Measurements from ENCODE around the gene NDUFB10.

The NDUFB10 gene

GRCh38 chr16:2007081-2007836 lies 47.9 kb downstream of the NDUFB10 start:
- 59% methylated on average over 13 of the region's 16 CpGs for WGBS (ENCODE audit: insufficient coverage)
- H3K27ac ChIP-seq (ENCODE audit: insufficient read depth in 1 of 2, low read depth in 1 of 2, low read length in 2 of 2, poor library complexity in 1 of 2, severe bottlenecking in 2 of 2) = peak overlapping the region; percentile 82 to 91
- H3K36me3 ChIP-seq (ENCODE audit: control insufficient read depth in 4 of 4, insufficient read depth in 4 of 4, low read length in 3 of 4) = peaks cover 0 to 35% (median 11%) of the 10 kb centered on the region in 4 experiments
- peaks cover 7 to 69% (median 63%) of the 10 kb centered on the region in 4 experiments for H3K4me1 ChIP-seq (ENCODE audit: control extremely low read depth in 1 of 4, control insufficient read depth in 4 of 4, insufficient read depth in 4 of 4, low read length in 3 of 4)
- ChIA-PET CTCF (interaction anchor here (0.6 to 6.9 kb wide), 8 partner anchors 13 to 493 kb away, joined by 3 to 80 read pairs (median 5); partner anchors contain the start of genes NPW, NTHL1, TRAF7 and TSC2), POLR2A (interaction anchor here (0.7 to 1.8 kb wide), 3 partner anchors 43 to 148 kb away, joined by 3 to 8 read pairs (median 5); partner anchors contain the start of genes RPS2 and TRAF7)
- H3K27me3 ChIP-seq (replicated peaks in 2 of 5; ENCODE audit: control insufficient read depth in 4 of 5, insufficient read depth in 5 of 5, low read length in 4 of 5) = no peaks in the 10 kb centered on the region
- DNase-seq = no peak
- no peaks in the 10 kb centered on the region for H3K9me3 ChIP-seq (ENCODE audit: control extremely low read depth in 1 of 5, control insufficient read depth in 4 of 5, insufficient read depth in 2 of 5, low read depth in 1 of 5, low read length in 4 of 5)
- H3K4me3 ChIP-seq (ENCODE audit: control insufficient read depth in 1 of 7, extremely low read depth in 1 of 7, insufficient read depth in 4 of 7, low read depth in 2 of 7, low read length in 6 of 7) = peak overlapping the region in 5 of 7 experiments; percentile 70 to 91 (median 90)

- Histone ChIP-seq H3K27ac (ENCODE audit: insufficient read depth in 1 of 2, low read depth in 1 of 2, low read length in 2 of 2, poor library complexity in 1 of 2, severe bottlenecking in 2 of 2) (peak overlapping the region; percentile 82 to 91), H3K4me1 (ENCODE audit: control extremely low read depth in 1 of 4, control insufficient read depth in 4 of 4, insufficient read depth in 4 of 4, low read length in 3 of 4) (peaks cover 7 to 69% (median 63%) of the 10 kb centered on the region in 4 experiments), H3K27me3 (replicated peaks in 2 of 5; ENCODE audit: control insufficient read depth in 4 of 5, insufficient read depth in 5 of 5, low read length in 4 of 5) (no peaks in the 10 kb centered on the region), H3K4me3 (ENCODE audit: control insufficient read depth in 1 of 7, extremely low read depth in 1 of 7, insufficient read depth in 4 of 7, low read depth in 2 of 7, low read length in 6 of 7) (peak overlapping the region in 5 of 7 experiments; percentile 70 to 91 (median 90)), H3K36me3 (ENCODE audit: control insufficient read depth in 4 of 4, insufficient read depth in 4 of 4, low read length in 3 of 4) (peaks cover 0 to 27% (median 3%) of the 10 kb centered on the region in 4 experiments), H3K9me3 (ENCODE audit: control extremely low read depth in 1 of 5, control insufficient read depth in 4 of 5, insufficient read depth in 2 of 5, low read depth in 1 of 5, low read length in 4 of 5) (no peaks in the 10 kb centered on the region)
- POLR2A ChIA-PET = interaction anchor here (0.6 to 1.8 kb wide), 4 partner anchors 43 to 147 kb away, joined by 3 to 8 read pairs (median 4); partner anchors contain the start of genes RPS2 and TRAF7
- peak; percentile 70 to 88 (median 84) for DNase-seq
- 2% methylated on average over 10 of the region's 15 CpGs for WGBS (ENCODE audit: insufficient coverage)
- CTCF ChIA-PET = interaction anchor here (0.6 to 6.9 kb wide), 10 partner anchors 11 to 492 kb away, joined by 3 to 80 read pairs (median 4); partner anchors contain the start of genes NPW, NTHL1, TRAF7 and TSC2
Observed at GRCh38 chr16:2008009-2008526, 48.7 kb downstream of the NDUFB10 start.

GRCh38 chr16:2008631-2009163 lies 49.4 kb downstream of the NDUFB10 start:
- H3K4me3 ChIP-seq (ENCODE audit: control insufficient read depth in 1 of 7, extremely low read depth in 1 of 7, insufficient read depth in 4 of 7, low read depth in 2 of 7, low read length in 6 of 7) = peak overlapping the region; percentile 47 to 91 (median 80)
- H3K27ac ChIP-seq (ENCODE audit: insufficient read depth in 1 of 2, low read depth in 1 of 2, low read length in 2 of 2, poor library complexity in 1 of 2, severe bottlenecking in 2 of 2) = peak overlapping the region; percentile 72 to 91
- 3% methylated on average over 20 of the region's 23 CpGs for WGBS (ENCODE audit: insufficient coverage)
- H3K4me1 ChIP-seq (ENCODE audit: control extremely low read depth in 1 of 4, control insufficient read depth in 4 of 4, insufficient read depth in 4 of 4, low read length in 3 of 4) = peaks cover 7 to 66% (median 60%) of the 10 kb centered on the region in 4 experiments
- no peaks in the 10 kb centered on the region for H3K9me3 ChIP-seq (ENCODE audit: control extremely low read depth in 1 of 5, control insufficient read depth in 4 of 5, insufficient read depth in 2 of 5, low read depth in 1 of 5, low read length in 4 of 5)
- ChIA-PET CTCF (interaction anchor here (1.1 to 6.9 kb wide), 8 partner anchors 12 to 145 kb away, joined by 3 to 80 read pairs (median 5); partner anchors contain the start of genes NPW, NTHL1, TRAF7 and TSC2), POLR2A (interaction anchor here (1.8 kb wide), 1 partner anchor 145 kb away, joined by 8 read pairs; no protein-coding TSS in a partner anchor)
- peaks cover 0 to 21% (median under 1%) of the 10 kb centered on the region in 4 experiments for H3K36me3 ChIP-seq (ENCODE audit: control insufficient read depth in 4 of 4, insufficient read depth in 4 of 4, low read length in 3 of 4)
- H3K27me3 ChIP-seq (replicated peaks in 2 of 5; ENCODE audit: control insufficient read depth in 4 of 5, insufficient read depth in 5 of 5, low read length in 4 of 5) = no peaks in the 10 kb centered on the region
- peak in 2 of 3 donors; percentile 35 to 52 for DNase-seq

GRCh38 chr16:2009164-2009711 lies 49.9 kb downstream of the NDUFB10 start:
- under 1% methylated on average over 45 of the region's 55 CpGs for WGBS (ENCODE audit: insufficient coverage)

GRCh38 chr16:2009791-2010510 lies 50.6 kb downstream of the NDUFB10 start, which contains the start of gene ZNF598:
Gene ZNF598, minus strand, starts transcription at chr16:2009821.
- POLR2A ChIA-PET = interaction anchor here (0.9 kb wide), 1 partner anchor 45 kb away, joined by 4 read pairs; the partner anchor contains the start of gene RPS2
- 3% methylated on average over 52 of the region's 52 CpGs for WGBS (ENCODE audit: insufficient coverage)
- Histone ChIP-seq H3K9me3 (ENCODE audit: control extremely low read depth in 1 of 5, control insufficient read depth in 4 of 5, insufficient read depth in 2 of 5, low read depth in 1 of 5, low read length in 4 of 5) (no peaks in the 10 kb centered on the region), H3K27me3 (replicated peaks in 2 of 5; ENCODE audit: control insufficient read depth in 4 of 5, insufficient read depth in 5 of 5, low read length in 4 of 5) (no peaks in the 10 kb centered on the region), H3K4me1 (ENCODE audit: control extremely low read depth in 1 of 4, control insufficient read depth in 4 of 4, insufficient read depth in 4 of 4, low read length in 3 of 4) (peaks cover 7 to 53% (median 49%) of the 10 kb centered on the region in 4 experiments), H3K4me3 (ENCODE audit: control insufficient read depth in 1 of 7, extremely low read depth in 1 of 7, insufficient read depth in 4 of 7, low read depth in 2 of 7, low read length in 6 of 7) (peak within 1 kb of the TSS; percentile 47 to 91 (median 84)), H3K27ac (ENCODE audit: insufficient read depth in 1 of 2, low read depth in 1 of 2, low read length in 2 of 2, poor library complexity in 1 of 2, severe bottlenecking in 2 of 2) (peak within 1 kb of the TSS; percentile 72 to 91), H3K36me3 (ENCODE audit: control insufficient read depth in 4 of 4, insufficient read depth in 4 of 4, low read length in 3 of 4) (peaks cover 0 to 21% (median under 1%) of the 10 kb centered on the region in 4 experiments)
- CTCF ChIA-PET = no interaction called here
- DNase-seq = peak; percentile 85 to 88 (median 87)

More at GRCh38 chr16:2009164-2009711, 49.9 kb downstream of the NDUFB10 start:
- ChIA-PET POLR2A (interaction anchor here (0.9 kb wide), 1 partner anchor 44 kb away, joined by 4 read pairs; the partner anchor contains the start of gene RPS2), CTCF (interaction anchor here (1.1 to 6.9 kb wide), 6 partner anchors 12 to 144 kb away, joined by 4 to 80 read pairs (median 6); partner anchors contain the start of gene TRAF7)
- peak overlapping the region; percentile 72 to 91 for H3K27ac ChIP-seq (ENCODE audit: insufficient read depth in 1 of 2, low read depth in 1 of 2, low read length in 2 of 2, poor library complexity in 1 of 2, severe bottlenecking in 2 of 2)
- H3K4me3 ChIP-seq (ENCODE audit: control insufficient read depth in 1 of 7, extremely low read depth in 1 of 7, insufficient read depth in 4 of 7, low read depth in 2 of 7, low read length in 6 of 7) = peak overlapping the region; percentile 47 to 91 (median 80)
- peaks cover 0 to 21% (median under 1%) of the 10 kb centered on the region in 4 experiments for H3K36me3 ChIP-seq (ENCODE audit: control insufficient read depth in 4 of 4, insufficient read depth in 4 of 4, low read length in 3 of 4)
- no peak for DNase-seq
- no peaks in the 10 kb centered on the region for H3K27me3 ChIP-seq (replicated peaks in 2 of 5; ENCODE audit: control insufficient read depth in 4 of 5, insufficient read depth in 5 of 5, low read length in 4 of 5)
- H3K4me1 ChIP-seq (ENCODE audit: control extremely low read depth in 1 of 4, control insufficient read depth in 4 of 4, insufficient read depth in 4 of 4, low read length in 3 of 4) = peaks cover 7 to 60% (median 56%) of the 10 kb centered on the region in 4 experiments
- no peaks in the 10 kb centered on the region for H3K9me3 ChIP-seq (ENCODE audit: control extremely low read depth in 1 of 5, control insufficient read depth in 4 of 5, insufficient read depth in 2 of 5, low read depth in 1 of 5, low read length in 4 of 5)
